Measurements from ENCODE around the gene AP1S2.

AP1S2 gene

GRCh38 chrX:15812192-15812938 lies 42.2 kb downstream of the AP1S2 start:
- CTCF ChIA-PET = no interaction called here
- TF ChIP-seq ZNF384 (IDR thresholded peaks at IDR 0.05) (no peak), SP1 (IDR thresholded peaks at IDR 0.05) (no peak), LEF1 (IDR thresholded peaks at IDR 0.05; ENCODE audit: borderline replicate concordance) (no peak), SUZ12 (IDR thresholded peaks at IDR 0.05) (no peak), ELF4 (IDR thresholded peaks at IDR 0.05) (no peak), ARNT (IDR thresholded peaks at IDR 0.05) (no peak)
- no peak for DNase-seq (ENCODE audit: extremely low spot score)
- POLR2A ChIA-PET = no interaction called here

GRCh38 chrX:15808254-15808653 lies 46.4 kb downstream of the AP1S2 start:
- TF ChIP-seq SP1 (IDR thresholded peaks at IDR 0.05) = no peak
- TF ChIP-seq SUZ12 (IDR thresholded peaks at IDR 0.05) = no peak
- TF ChIP-seq L3MBTL2 (conservative IDR thresholded peaks at IDR 0.05) = no peak
- no peak for TF ChIP-seq ELF4 (IDR thresholded peaks at IDR 0.05)
- TF ChIP-seq FOXA1 (IDR thresholded peaks at IDR 0.05) = no peak
- TF ChIP-seq CTBP1 (IDR thresholded peaks at IDR 0.05; ENCODE audit: borderline replicate concordance) = no peak
- TF ChIP-seq PKNOX1 (IDR thresholded peaks at IDR 0.05) = no peak
- no peak for TF ChIP-seq FOXM1 (IDR thresholded peaks at IDR 0.05; ENCODE audit: borderline replicate concordance)
- TF ChIP-seq ZNF384 (IDR thresholded peaks at IDR 0.05) = no peak
- no peak for TF ChIP-seq LEF1 (IDR thresholded peaks at IDR 0.05; ENCODE audit: borderline replicate concordance)
- no peak for TF ChIP-seq NFRKB (IDR thresholded peaks at IDR 0.05)
- no peak for TF ChIP-seq TARDBP (IDR thresholded peaks at IDR 0.05)
- TF ChIP-seq HDGF (IDR thresholded peaks at IDR 0.05; ENCODE audit: borderline replicate concordance) = no peak
- no peak for TF ChIP-seq ARNT (IDR thresholded peaks at IDR 0.05)
- TF ChIP-seq BHLHE40 (IDR thresholded peaks at IDR 0.05; ENCODE audit: borderline replicate concordance) = no peak
- TF ChIP-seq FOXK2 (IDR thresholded peaks at IDR 0.05) = no peak
- CTCF ChIA-PET = interaction anchor here (0.7 kb wide), 1 partner anchor 171 kb away, joined by 3 read pairs; no protein-coding TSS in a partner anchor
- POLR2A ChIA-PET = no interaction called here
- no peak for DNase-seq (ENCODE audit: extremely low spot score)

- CTCF ChIA-PET = interaction anchor here (1.1 kb wide), 1 partner anchor 11 kb away, joined by 3 read pairs; no protein-coding TSS in a partner anchor
- DNase-seq (ENCODE audit: extremely low spot score) = no peak
- TF ChIP-seq SUZ12 (IDR thresholded peaks at IDR 0.05) (no peak), ELF4 (IDR thresholded peaks at IDR 0.05) (no peak), TARDBP (IDR thresholded peaks at IDR 0.05) (no peak), HDGF (IDR thresholded peaks at IDR 0.05; ENCODE audit: borderline replicate concordance) (no peak), FOXM1 (IDR thresholded peaks at IDR 0.05; ENCODE audit: borderline replicate concordance) (no peak), ARNT (IDR thresholded peaks at IDR 0.05) (no peak), PKNOX1 (IDR thresholded peaks at IDR 0.05) (no peak), NFRKB (IDR thresholded peaks at IDR 0.05) (no peak), CTBP1 (IDR thresholded peaks at IDR 0.05; ENCODE audit: borderline replicate concordance) (no peak), SP1 (IDR thresholded peaks at IDR 0.05) (no peak), ZNF384 (IDR thresholded peaks at IDR 0.05) (no peak), FOXA1 (IDR thresholded peaks at IDR 0.05) (no peak), FOXK2 (IDR thresholded peaks at IDR 0.05) (no peak), BHLHE40 (IDR thresholded peaks at IDR 0.05; ENCODE audit: borderline replicate concordance) (no peak), L3MBTL2 (conservative IDR thresholded peaks at IDR 0.05) (no peak), LEF1 (IDR thresholded peaks at IDR 0.05; ENCODE audit: borderline replicate concordance) (no peak)
- POLR2A ChIA-PET = no interaction called here
Observed at GRCh38 chrX:15804563-15804962, 50.0 kb downstream of the AP1S2 start.

- DNase-seq (ENCODE audit: extremely low spot score) = no peak
- ChIA-PET POLR2A (no interaction called here), CTCF (interaction anchor here (0.6 kb wide), 1 partner anchor 52 kb away, joined by 4 read pairs; no protein-coding TSS in a partner anchor)
- TF ChIP-seq FOXK2 (IDR thresholded peaks at IDR 0.05) (no peak), BHLHE40 (IDR thresholded peaks at IDR 0.05; ENCODE audit: borderline replicate concordance) (no peak), NFRKB (IDR thresholded peaks at IDR 0.05) (no peak), LEF1 (IDR thresholded peaks at IDR 0.05; ENCODE audit: borderline replicate concordance) (no peak), ZNF384 (IDR thresholded peaks at IDR 0.05) (no peak), ELF4 (IDR thresholded peaks at IDR 0.05) (no peak), PKNOX1 (IDR thresholded peaks at IDR 0.05) (no peak), HDGF (IDR thresholded peaks at IDR 0.05; ENCODE audit: borderline replicate concordance) (no peak), L3MBTL2 (conservative IDR thresholded peaks at IDR 0.05) (no peak), TARDBP (IDR thresholded peaks at IDR 0.05) (no peak), SP1 (IDR thresholded peaks at IDR 0.05) (no peak), SUZ12 (IDR thresholded peaks at IDR 0.05) (no peak), ARNT (IDR thresholded peaks at IDR 0.05) (no peak), FOXA1 (IDR thresholded peaks at IDR 0.05) (no peak), FOXM1 (IDR thresholded peaks at IDR 0.05; ENCODE audit: borderline replicate concordance) (no peak)
Observed at GRCh38 chrX:15797707-15798106, 56.9 kb downstream of the AP1S2 start.

- no peak for TF ChIP-seq ARNT (IDR thresholded peaks at IDR 0.05)
- no peak for TF ChIP-seq FOXA1 (IDR thresholded peaks at IDR 0.05)
- no peak for TF ChIP-seq SP1 (IDR thresholded peaks at IDR 0.05)
- TF ChIP-seq FOXM1 (IDR thresholded peaks at IDR 0.05; ENCODE audit: borderline replicate concordance) = no peak
- no peak for TF ChIP-seq L3MBTL2 (conservative IDR thresholded peaks at IDR 0.05)
- TF ChIP-seq PKNOX1 (IDR thresholded peaks at IDR 0.05) = no peak
- TF ChIP-seq CTBP1 (IDR thresholded peaks at IDR 0.05; ENCODE audit: borderline replicate concordance) = no peak
- no peak for TF ChIP-seq ELF4 (IDR thresholded peaks at IDR 0.05)
- DNase-seq (ENCODE audit: extremely low spot score) = no peak
- POLR2A ChIA-PET = interaction anchor here (1.5 to 2.0 kb wide), 2 partner anchors 64 to 116 kb away, joined by 4 to 7 read pairs; partner anchors contain the start of gene AP1S2
- CTCF ChIA-PET = interaction anchor here (0.7 kb wide), 1 partner anchor 118 kb away, joined by 3 read pairs; no protein-coding TSS in a partner anchor
Observed at GRCh38 chrX:15790769-15791290, 63.8 kb downstream of the AP1S2 start.
